HG03135 (cell line): ENCODE data around the gene FIGN.

Source experiments
- ATAC-seq: cut with Tn5 transposase; IDR thresholded peaks from one replicate; pipeline ENCODE4 v1.9.1; 2021; ENCODE audit warnings: mild to moderate bottlenecking, moderate library complexity; ENCODE audit not compliant: unreplicated experiment

The FIGN gene

GRCh38 chr2:163626208-163626607 lies 109.6 kb downstream of the FIGN start:
- ATAC-seq, result no peak

- ATAC-seq, result no peak
Observed at GRCh38 chr2:163625632-163626031, 110.2 kb downstream of the FIGN start.

GRCh38 chr2:163621445-163622004 lies 114.3 kb downstream of the FIGN start:
- no peak for ATAC-seq

GRCh38 chr2:163617517-163617916 lies 118.3 kb downstream of the FIGN start:
- no peak for ATAC-seq

GRCh38 chr2:163613266-163613731 lies 122.5 kb downstream of the FIGN start:
- ATAC-seq, result no peak

GRCh38 chr2:163612332-163612731 lies 123.5 kb downstream of the FIGN start:
- no peak for ATAC-seq

- ATAC-seq, result no peak
Observed at GRCh38 chr2:163611557-163611906, 124.3 kb downstream of the FIGN start.

- no peak for ATAC-seq
Observed at GRCh38 chr2:163610817-163611556, 124.8 kb downstream of the FIGN start.

- no peak for ATAC-seq
Observed at GRCh38 chr2:163607630-163608029, 128.2 kb downstream of the FIGN start.

GRCh38 chr2:163606878-163607277 lies 128.9 kb downstream of the FIGN start:
- no peak for ATAC-seq

GRCh38 chr2:163605779-163606178 lies 130.0 kb downstream of the FIGN start:
- no peak for ATAC-seq

GRCh38 chr2:163604941-163605555 lies 130.8 kb downstream of the FIGN start:
- no peak for ATAC-seq

- no peak for ATAC-seq
Observed at GRCh38 chr2:163602196-163602595, 133.6 kb downstream of the FIGN start.

- no peak for ATAC-seq
Observed at GRCh38 chr2:163601377-163601776, 134.4 kb downstream of the FIGN start.

- no peak for ATAC-seq
Observed at GRCh38 chr2:163600801-163601200, 135.0 kb downstream of the FIGN start.

- no peak for ATAC-seq
Observed at GRCh38 chr2:163595028-163595427, 140.8 kb downstream of the FIGN start.

- no peak for ATAC-seq
Observed at GRCh38 chr2:163594497-163594896, 141.3 kb downstream of the FIGN start.

- ATAC-seq, result no peak
Observed at GRCh38 chr2:163593982-163594381, 141.8 kb downstream of the FIGN start.

- ATAC-seq, result no peak
Observed at GRCh38 chr2:163592954-163593622, 142.7 kb downstream of the FIGN start.

GRCh38 chr2:163591461-163591860 lies 144.3 kb downstream of the FIGN start:
- ATAC-seq, result no peak

- no peak for ATAC-seq
Observed at GRCh38 chr2:163580757-163581156, 155.1 kb downstream of the FIGN start.

- ATAC-seq, result no peak
Observed at GRCh38 chr2:163574309-163574708, 161.5 kb downstream of the FIGN start.
